ENCODE measurements around the gene PDCD6IP.

PDCD6IP gene

DNA sequence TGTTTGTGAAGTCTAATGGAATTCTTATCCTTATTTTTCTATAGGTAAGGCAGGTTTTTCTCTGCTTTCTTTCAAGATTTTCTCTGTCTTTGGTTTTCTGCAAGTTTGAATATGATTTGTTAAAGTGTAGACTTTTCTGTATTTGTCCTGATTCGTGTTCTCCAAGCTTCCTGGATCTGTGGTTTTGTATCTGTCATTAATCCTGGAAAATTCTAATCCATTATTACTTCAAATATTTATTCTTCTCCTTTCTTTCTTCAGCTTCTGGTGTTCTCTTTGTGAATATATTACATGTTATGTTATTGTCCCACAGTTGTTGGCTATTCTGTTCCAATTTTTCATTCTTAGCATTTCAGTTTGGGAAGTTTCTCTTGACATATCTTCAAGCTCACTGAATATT lies 76.4 kb downstream of the PDCD6IP start:
- Histone ChIP-seq H3K56ac (ENCODE audit: low read length) (no peak overlapping the region), H3K79me1 (ENCODE audit: low read length) (no peaks in the 10 kb centered on the region), H4K8ac (ENCODE audit: low read depth, low read length) (no peak overlapping the region), H3K36me3 (ENCODE audit: control insufficient read depth, insufficient read depth, low read length) (no peaks in the 10 kb centered on the region), H3K79me2 (ENCODE audit: control insufficient read depth, insufficient read depth, low read length) (no peaks in the 10 kb centered on the region), H4K5ac (ENCODE audit: low read length) (no peak overlapping the region), H3K9ac (ENCODE audit: low read length) (no peak overlapping the region), H3K27me3 (ENCODE audit: insufficient read depth, low read length, poor library complexity) (no peaks in the 10 kb centered on the region), H2BK5ac (ENCODE audit: low read length) (no peak overlapping the region), H3K27ac (ENCODE audit: low read depth, low read length) (no peak overlapping the region), H2AK5ac (ENCODE audit: low read length) (no peak overlapping the region), H3K23ac (ENCODE audit: low read length) (no peak overlapping the region), H3K4ac (ENCODE audit: low read depth, low read length) (no peak overlapping the region), H3K4me2 (ENCODE audit: low read length) (no peak overlapping the region), H2BK15ac (replicated peaks; ENCODE audit: low read depth) (no peak overlapping the region), H3K4me3 (ENCODE audit: low read length) (no peak overlapping the region), H3K4me1 (ENCODE audit: control insufficient read depth, low read depth, low read length) (no peaks in the 10 kb centered on the region), H3K18ac (ENCODE audit: low read length) (no peak overlapping the region), H2BK120ac (ENCODE audit: low read depth, low read length) (no peak overlapping the region)
- DNase-seq: no peak
- WGBS (ENCODE audit: extremely low coverage, insufficient coverage, low lambda C conversion rate): no CpG with 5 or more reads among the region's 1 CpG

GRCh38 chr3:33875680-33876079 lies 77.2 kb downstream of the PDCD6IP start:
- H4K8ac ChIP-seq (ENCODE audit: low read depth, low read length): no peak overlapping the region
- no peaks in the 10 kb centered on the region for H3K36me3 ChIP-seq (ENCODE audit: control insufficient read depth, insufficient read depth, low read length)
- H2BK5ac ChIP-seq (ENCODE audit: low read length): no peak overlapping the region
- no peaks in the 10 kb centered on the region for H3K79me1 ChIP-seq (ENCODE audit: low read length)
- no peak overlapping the region for H2BK15ac ChIP-seq (replicated peaks; ENCODE audit: low read depth)
- no peaks in the 10 kb centered on the region for H3K79me2 ChIP-seq (ENCODE audit: control insufficient read depth, insufficient read depth, low read length)
- no peak overlapping the region for H3K4me3 ChIP-seq (ENCODE audit: low read length)
- no peak overlapping the region for H3K9ac ChIP-seq (ENCODE audit: low read length)
- no peak overlapping the region for H3K27ac ChIP-seq (ENCODE audit: low read depth, low read length)
- no peak overlapping the region for H2AK5ac ChIP-seq (ENCODE audit: low read length)
- DNase-seq: peak; percentile 57
- no peak overlapping the region for H3K4ac ChIP-seq (ENCODE audit: low read depth, low read length)
- H2BK120ac ChIP-seq (ENCODE audit: low read depth, low read length): no peak overlapping the region
- H3K56ac ChIP-seq (ENCODE audit: low read length): no peak overlapping the region
- H3K4me2 ChIP-seq (ENCODE audit: low read length): no peak overlapping the region
- no peaks in the 10 kb centered on the region for H3K4me1 ChIP-seq (ENCODE audit: control insufficient read depth, low read depth, low read length)
- no peak overlapping the region for H3K18ac ChIP-seq (ENCODE audit: low read length)
- H4K5ac ChIP-seq (ENCODE audit: low read length): no peak overlapping the region
- H3K23ac ChIP-seq (ENCODE audit: low read length): no peak overlapping the region
- H3K27me3 ChIP-seq (ENCODE audit: insufficient read depth, low read length, poor library complexity): no peaks in the 10 kb centered on the region

DNA sequence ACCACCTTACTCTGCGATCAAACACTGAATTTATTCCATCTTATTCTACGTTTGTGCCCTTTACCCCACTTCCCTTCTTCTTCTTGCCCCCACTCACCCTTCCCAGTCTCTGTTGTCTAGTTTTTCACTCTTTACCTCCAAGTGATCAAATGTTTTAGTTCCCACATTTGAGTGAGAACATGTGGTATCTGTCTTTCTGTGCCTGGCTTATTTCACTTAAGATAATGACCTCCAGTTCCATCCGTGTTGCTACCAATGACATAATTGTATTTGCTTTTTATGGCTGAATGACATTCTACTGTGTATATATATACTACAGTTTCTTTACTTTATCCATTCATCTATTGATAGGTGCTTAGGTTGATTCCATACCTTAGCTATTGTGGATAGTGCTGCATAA lies 78.8 kb downstream of the PDCD6IP start:
- Histone ChIP-seq H3K27ac (ENCODE audit: low read depth, low read length) (no peak overlapping the region), H3K4me2 (ENCODE audit: low read length) (no peak overlapping the region), H3K79me2 (ENCODE audit: control insufficient read depth, insufficient read depth, low read length) (no peaks in the 10 kb centered on the region), H3K23ac (ENCODE audit: low read length) (no peak overlapping the region), H4K5ac (ENCODE audit: low read length) (no peak overlapping the region), H2BK15ac (replicated peaks; ENCODE audit: low read depth) (no peak overlapping the region), H4K8ac (ENCODE audit: low read depth, low read length) (no peak overlapping the region), H3K4ac (ENCODE audit: low read depth, low read length) (no peak overlapping the region), H2AK5ac (ENCODE audit: low read length) (no peak overlapping the region), H2BK5ac (ENCODE audit: low read length) (no peak overlapping the region), H3K4me1 (ENCODE audit: control insufficient read depth, low read depth, low read length) (no peaks in the 10 kb centered on the region), H3K9ac (ENCODE audit: low read length) (no peak overlapping the region), H3K27me3 (ENCODE audit: insufficient read depth, low read length, poor library complexity) (no peaks in the 10 kb centered on the region), H3K4me3 (ENCODE audit: low read length) (no peak overlapping the region), H3K79me1 (ENCODE audit: low read length) (no peaks in the 10 kb centered on the region), H3K18ac (ENCODE audit: low read length) (no peak overlapping the region), H2BK120ac (ENCODE audit: low read depth, low read length) (no peak overlapping the region), H3K56ac (ENCODE audit: low read length) (no peak overlapping the region), H3K36me3 (ENCODE audit: control insufficient read depth, insufficient read depth, low read length) (no peaks in the 10 kb centered on the region)
- no peak for DNase-seq
- WGBS (ENCODE audit: extremely low coverage, insufficient coverage, low lambda C conversion rate): no CpG with 5 or more reads among the region's 3 CpGs

GRCh38 chr3:33879540-33879939 lies 81.1 kb downstream of the PDCD6IP start:
- Histone ChIP-seq H2BK120ac (ENCODE audit: low read depth, low read length) (no peak overlapping the region), H3K9ac (ENCODE audit: low read length) (no peak overlapping the region), H3K27ac (ENCODE audit: low read depth, low read length) (no peak overlapping the region), H3K56ac (ENCODE audit: low read length) (no peak overlapping the region), H3K4me2 (ENCODE audit: low read length) (no peak overlapping the region), H3K18ac (ENCODE audit: low read length) (no peak overlapping the region), H3K36me3 (ENCODE audit: control insufficient read depth, insufficient read depth, low read length) (no peaks in the 10 kb centered on the region), H3K23ac (ENCODE audit: low read length) (no peak overlapping the region), H4K5ac (ENCODE audit: low read length) (no peak overlapping the region), H3K27me3 (ENCODE audit: insufficient read depth, low read length, poor library complexity) (no peaks in the 10 kb centered on the region), H3K79me1 (ENCODE audit: low read length) (no peaks in the 10 kb centered on the region), H2BK15ac (replicated peaks; ENCODE audit: low read depth) (no peak overlapping the region), H3K4me1 (ENCODE audit: control insufficient read depth, low read depth, low read length) (no peaks in the 10 kb centered on the region), H3K4me3 (ENCODE audit: low read length) (no peak overlapping the region), H3K79me2 (ENCODE audit: control insufficient read depth, insufficient read depth, low read length) (no peaks in the 10 kb centered on the region), H3K4ac (ENCODE audit: low read depth, low read length) (no peak overlapping the region), H2AK5ac (ENCODE audit: low read length) (no peak overlapping the region), H2BK5ac (ENCODE audit: low read length) (no peak overlapping the region), H4K8ac (ENCODE audit: low read depth, low read length) (no peak overlapping the region)
- no peak for DNase-seq
- WGBS (ENCODE audit: extremely low coverage, insufficient coverage, low lambda C conversion rate): no CpG with 5 or more reads among the region's 2 CpGs

GRCh38 chr3:33881156-33882064 lies 83.0 kb downstream of the PDCD6IP start:
- H2AK5ac ChIP-seq (ENCODE audit: low read length): no peak overlapping the region
- no CpG with 5 or more reads among the region's 14 CpGs for WGBS (ENCODE audit: extremely low coverage, insufficient coverage, low lambda C conversion rate)
- no peak overlapping the region for H3K4me3 ChIP-seq (ENCODE audit: low read length)
- no peak for DNase-seq
- no peak overlapping the region for H4K5ac ChIP-seq (ENCODE audit: low read length)
- no peaks in the 10 kb centered on the region for H3K4me1 ChIP-seq (ENCODE audit: control insufficient read depth, low read depth, low read length)
- no peaks in the 10 kb centered on the region for H3K27me3 ChIP-seq (ENCODE audit: insufficient read depth, low read length, poor library complexity)
- H3K56ac ChIP-seq (ENCODE audit: low read length): no peak overlapping the region
- no peak overlapping the region for H2BK15ac ChIP-seq (replicated peaks; ENCODE audit: low read depth)
- H3K79me1 ChIP-seq (ENCODE audit: low read length): no peaks in the 10 kb centered on the region
- no peak overlapping the region for H3K23ac ChIP-seq (ENCODE audit: low read length)
- H4K8ac ChIP-seq (ENCODE audit: low read depth, low read length): no peak overlapping the region
- H3K18ac ChIP-seq (ENCODE audit: low read length): no peak overlapping the region
- no peak overlapping the region for H2BK5ac ChIP-seq (ENCODE audit: low read length)
- H3K27ac ChIP-seq (ENCODE audit: low read depth, low read length): no peak overlapping the region
- no peaks in the 10 kb centered on the region for H3K79me2 ChIP-seq (ENCODE audit: control insufficient read depth, insufficient read depth, low read length)
- H3K9ac ChIP-seq (ENCODE audit: low read length): no peak overlapping the region
- H2BK120ac ChIP-seq (ENCODE audit: low read depth, low read length): no peak overlapping the region
- no peak overlapping the region for H3K4me2 ChIP-seq (ENCODE audit: low read length)
- no peaks in the 10 kb centered on the region for H3K36me3 ChIP-seq (ENCODE audit: control insufficient read depth, insufficient read depth, low read length)
- no peak overlapping the region for H3K4ac ChIP-seq (ENCODE audit: low read depth, low read length)

- DNase-seq: no peak
- H3K4me3 ChIP-seq (ENCODE audit: low read length): no peak overlapping the region
- no peak overlapping the region for H3K4ac ChIP-seq (ENCODE audit: low read depth, low read length)
- H3K27me3 ChIP-seq (ENCODE audit: insufficient read depth, low read length, poor library complexity): no peaks in the 10 kb centered on the region
- H3K79me1 ChIP-seq (ENCODE audit: low read length): no peaks in the 10 kb centered on the region
- no peak overlapping the region for H3K27ac ChIP-seq (ENCODE audit: low read depth, low read length)
- H3K79me2 ChIP-seq (ENCODE audit: control insufficient read depth, insufficient read depth, low read length): no peaks in the 10 kb centered on the region
- H2AK5ac ChIP-seq (ENCODE audit: low read length): no peak overlapping the region
- H3K9ac ChIP-seq (ENCODE audit: low read length): no peak overlapping the region
- no peak overlapping the region for H3K56ac ChIP-seq (ENCODE audit: low read length)
- no peak overlapping the region for H2BK5ac ChIP-seq (ENCODE audit: low read length)
- no peak overlapping the region for H2BK15ac ChIP-seq (replicated peaks; ENCODE audit: low read depth)
- WGBS (ENCODE audit: extremely low coverage, insufficient coverage, low lambda C conversion rate): no CpG with 5 or more reads among the region's 6 CpGs
- no peaks in the 10 kb centered on the region for H3K36me3 ChIP-seq (ENCODE audit: control insufficient read depth, insufficient read depth, low read length)
- no peak overlapping the region for H3K23ac ChIP-seq (ENCODE audit: low read length)
- H4K5ac ChIP-seq (ENCODE audit: low read length): no peak overlapping the region
- no peak overlapping the region for H2BK120ac ChIP-seq (ENCODE audit: low read depth, low read length)
- H3K4me2 ChIP-seq (ENCODE audit: low read length): no peak overlapping the region
- no peak overlapping the region for H3K18ac ChIP-seq (ENCODE audit: low read length)
- H4K8ac ChIP-seq (ENCODE audit: low read depth, low read length): no peak overlapping the region
- no peaks in the 10 kb centered on the region for H3K4me1 ChIP-seq (ENCODE audit: control insufficient read depth, low read depth, low read length)
These were observed 83.9 kb downstream of the PDCD6IP start for GRCh38 chr3:33882296-33882695.

Data from mesendoderm (in vitro differentiated cells).